Heart left ventricle (tissue), 13 donors: ENCODE data around the gene SLC51A.

Experiments used
- POLR2A ChIP-seq, 2 donors: fragments of 450-650 bp; IDR thresholded peaks; one replicate each; pipeline ENCODE4 v1.6.1; 2017; ENCODE audit warnings: antibody characterized with exemption in 2 of 2, mild to moderate bottlenecking in 2 of 2, moderate library complexity in 2 of 2
- TF ChIP-seq, protein P1 (sequence below), 12 donors: fragments of 200-600 bp; sonication (generic) in 4 of 12; IDR thresholded peaks; one replicate each; pipeline versions ENCODE4 v1.5.0 to v1.8.0; 2018 to 2022; ENCODE audit warnings: antibody characterized with exemption in 12 of 12, mild to moderate bottlenecking in 5 of 12
- donor health status: ischemic (EF 13 %, LVEDD 7.1; RV severe dilation, severe dysfunction).
- donor health status: DM: no; HTN: yes; CAD: no.
- donor health status: DM: no; HTN: no; CAD: no.
- donor health status: ischemic (EF 25% LVEDD 6.9; RV normal size, moderate dysfunction).
- donor health status: ischemic (EF 25% LVEDD 5.7; RV mildly dilated, moderate dysfunction).
- donor health status: ischemic (EF 35%, LVEDD 5.7; RV mildly dilated, moderate dysfunction).
- donor health status: nonischemic (EF 11% LVEDD 7.7; RV severe dilation, severe dysfunction).
- donor health status: DM: yes; HTN: yes; CAD: no.
- donor health status: PGD.
- donor health status: ischemic (EF 29% LVEDD 5.4; RV normal size, mild dysfunction).
- donor health status: nonischemic (EF 23%, LVEDD 6.1; RV moderate dilation, normal function).

DNA sequence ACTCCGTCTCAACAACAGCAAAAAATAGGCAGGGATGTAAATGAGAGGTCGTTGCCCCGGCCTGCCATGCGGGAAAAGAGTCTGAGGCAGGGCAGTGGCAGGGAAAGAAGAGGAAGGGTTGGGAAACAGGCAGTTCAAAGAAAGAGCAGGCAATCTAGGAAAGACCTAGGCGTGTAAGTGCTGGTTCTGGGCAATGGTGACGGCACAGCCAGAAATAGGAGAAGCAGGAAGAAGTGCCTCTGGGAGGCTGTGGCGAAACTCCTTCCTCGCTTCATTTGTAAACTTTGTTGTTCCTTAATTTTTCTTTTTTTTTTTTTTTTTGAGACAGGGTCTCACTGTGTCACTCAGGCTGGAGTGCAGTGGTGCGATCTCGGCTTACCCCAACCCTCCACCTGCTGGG lies 4.3 kb downstream of the SLC51A start:
- TF ChIP-seq, protein P1, sequence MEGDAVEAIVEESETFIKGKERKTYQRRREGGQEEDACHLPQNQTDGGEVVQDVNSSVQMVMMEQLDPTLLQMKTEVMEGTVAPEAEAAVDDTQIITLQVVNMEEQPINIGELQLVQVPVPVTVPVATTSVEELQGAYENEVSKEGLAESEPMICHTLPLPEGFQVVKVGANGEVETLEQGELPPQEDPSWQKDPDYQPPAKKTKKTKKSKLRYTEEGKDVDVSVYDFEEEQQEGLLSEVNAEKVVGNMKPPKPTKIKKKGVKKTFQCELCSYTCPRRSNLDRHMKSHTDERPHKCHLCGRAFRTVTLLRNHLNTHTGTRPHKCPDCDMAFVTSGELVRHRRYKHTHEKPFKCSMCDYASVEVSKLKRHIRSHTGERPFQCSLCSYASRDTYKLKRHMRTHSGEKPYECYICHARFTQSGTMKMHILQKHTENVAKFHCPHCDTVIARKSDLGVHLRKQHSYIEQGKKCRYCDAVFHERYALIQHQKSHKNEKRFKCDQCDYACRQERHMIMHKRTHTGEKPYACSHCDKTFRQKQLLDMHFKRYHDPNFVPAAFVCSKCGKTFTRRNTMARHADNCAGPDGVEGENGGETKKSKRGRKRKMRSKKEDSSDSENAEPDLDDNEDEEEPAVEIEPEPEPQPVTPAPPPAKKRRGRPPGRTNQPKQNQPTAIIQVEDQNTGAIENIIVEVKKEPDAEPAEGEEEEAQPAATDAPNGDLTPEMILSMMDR (IDR thresholded peaks at IDR 0.05), result no peak
- TF ChIP-seq POLR2A (IDR thresholded peaks at IDR 0.05), result no peak
